ENCODE results near the gene FES. TPM values are rescaled to one million over a fixed set of nuclear protein-coding genes. Genes with fewer than 3 reads are reported as not detected.

FES gene
- total and polyA plus RNA-seq, 8 donors, result 20.8 to 65.2 (median 28.1) TPM

DNA sequence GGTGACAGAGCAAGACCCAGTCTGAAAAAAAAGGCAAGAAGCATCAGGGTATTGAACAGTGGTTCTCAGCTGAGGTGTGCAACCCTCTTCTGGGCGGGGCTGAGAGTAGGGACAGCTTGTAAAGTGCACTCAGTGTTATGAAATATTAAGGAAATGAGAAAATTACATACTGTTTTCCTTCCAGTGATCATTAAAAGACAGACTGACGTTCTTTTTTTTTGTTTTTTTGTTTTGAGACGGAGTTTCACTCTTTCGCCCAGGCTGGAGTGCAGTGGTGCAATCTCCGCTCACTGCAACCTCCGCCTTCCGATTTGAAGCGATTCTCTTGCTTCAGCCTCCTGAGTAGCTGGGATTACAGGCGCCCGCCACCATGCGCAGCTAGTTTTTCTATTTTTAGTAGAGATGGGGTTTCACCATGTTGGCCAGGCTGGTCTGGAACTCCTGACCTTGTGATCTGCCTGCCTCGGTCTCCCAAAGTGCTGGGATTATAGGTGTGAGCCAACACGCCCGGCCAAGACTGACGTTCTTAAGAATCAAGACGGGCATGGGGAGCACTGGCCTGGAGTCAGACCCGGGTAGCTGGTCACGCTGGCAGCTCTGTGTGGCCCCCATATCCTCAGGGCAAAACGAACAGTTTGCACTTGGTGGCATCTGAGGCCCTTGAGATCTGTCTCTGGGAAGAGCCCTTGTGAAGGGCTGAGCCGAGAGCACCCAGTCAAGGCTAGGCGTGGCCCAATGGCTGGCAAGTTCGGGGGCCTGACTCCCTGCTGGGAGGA is 30.2 kb downstream of the FES start:
- Histone ChIP-seq H3K4me3 (no peak overlapping the region), H3K27me3 (no peaks in the 10 kb centered on the region), H3K27ac (peak overlapping the region in 1 of 2 donors; percentile 88), H3K36me3 (peaks cover 0 to 100% of the 10 kb centered on the region in 2 donors), H3K4me1 (peaks cover 0 to 45% of the 10 kb centered on the region in 2 donors), H3K9me3 (no peaks in the 10 kb centered on the region)
- TF ChIP-seq, protein P1, sequence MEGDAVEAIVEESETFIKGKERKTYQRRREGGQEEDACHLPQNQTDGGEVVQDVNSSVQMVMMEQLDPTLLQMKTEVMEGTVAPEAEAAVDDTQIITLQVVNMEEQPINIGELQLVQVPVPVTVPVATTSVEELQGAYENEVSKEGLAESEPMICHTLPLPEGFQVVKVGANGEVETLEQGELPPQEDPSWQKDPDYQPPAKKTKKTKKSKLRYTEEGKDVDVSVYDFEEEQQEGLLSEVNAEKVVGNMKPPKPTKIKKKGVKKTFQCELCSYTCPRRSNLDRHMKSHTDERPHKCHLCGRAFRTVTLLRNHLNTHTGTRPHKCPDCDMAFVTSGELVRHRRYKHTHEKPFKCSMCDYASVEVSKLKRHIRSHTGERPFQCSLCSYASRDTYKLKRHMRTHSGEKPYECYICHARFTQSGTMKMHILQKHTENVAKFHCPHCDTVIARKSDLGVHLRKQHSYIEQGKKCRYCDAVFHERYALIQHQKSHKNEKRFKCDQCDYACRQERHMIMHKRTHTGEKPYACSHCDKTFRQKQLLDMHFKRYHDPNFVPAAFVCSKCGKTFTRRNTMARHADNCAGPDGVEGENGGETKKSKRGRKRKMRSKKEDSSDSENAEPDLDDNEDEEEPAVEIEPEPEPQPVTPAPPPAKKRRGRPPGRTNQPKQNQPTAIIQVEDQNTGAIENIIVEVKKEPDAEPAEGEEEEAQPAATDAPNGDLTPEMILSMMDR (IDR thresholded peaks at IDR 0.05), result no peak
- intact Hi-C loops (cut with DNase I), result no loop called here
- ATAC-seq (peak; percentile 11), DNase-seq (no peak)

DNA sequence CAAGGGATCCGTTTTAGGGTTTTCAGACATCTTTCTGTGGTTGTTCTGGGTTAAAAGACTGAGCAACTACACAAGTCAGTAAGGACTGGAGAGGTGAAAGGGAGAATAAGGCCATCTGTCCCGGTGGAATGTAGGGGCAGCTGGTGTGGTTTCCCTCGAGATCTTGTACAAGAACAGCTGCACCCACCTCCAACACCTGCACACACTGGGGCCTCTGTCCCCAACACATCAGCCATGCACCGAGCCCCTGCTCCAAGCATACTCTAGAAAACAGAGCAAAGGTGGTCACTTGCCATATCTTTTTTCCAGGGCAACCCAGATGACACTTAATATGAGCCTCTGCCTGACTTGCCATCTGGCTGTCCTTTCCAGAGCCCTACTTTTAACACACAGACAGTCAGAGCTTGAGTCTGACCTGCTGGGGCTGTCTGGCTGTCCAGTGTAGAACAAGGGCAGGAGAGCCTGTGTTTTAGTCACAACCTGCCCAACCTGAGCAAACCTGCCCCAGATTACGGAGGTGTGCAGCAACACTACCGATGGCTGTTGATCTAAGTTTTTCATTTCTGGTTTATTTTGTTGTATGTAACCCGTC is 31.0 kb downstream of the FES start:
- ATAC-seq, result no peak
- Histone ChIP-seq H3K9me3 (no peaks in the 10 kb centered on the region), H3K4me3 (no peak overlapping the region), H3K4me1 (peaks cover 0 to 45% of the 10 kb centered on the region in 2 donors), H3K36me3 (peaks cover 0 to 100% of the 10 kb centered on the region in 2 donors), H3K27me3 (no peaks in the 10 kb centered on the region), H3K27ac (peak overlapping the region; percentile 33 to 88)
- intact Hi-C loops (cut with DNase I), result no loop called here
- no peak for DNase-seq
- TF ChIP-seq, protein P1 (IDR thresholded peaks at IDR 0.05), result no peak

DNA sequence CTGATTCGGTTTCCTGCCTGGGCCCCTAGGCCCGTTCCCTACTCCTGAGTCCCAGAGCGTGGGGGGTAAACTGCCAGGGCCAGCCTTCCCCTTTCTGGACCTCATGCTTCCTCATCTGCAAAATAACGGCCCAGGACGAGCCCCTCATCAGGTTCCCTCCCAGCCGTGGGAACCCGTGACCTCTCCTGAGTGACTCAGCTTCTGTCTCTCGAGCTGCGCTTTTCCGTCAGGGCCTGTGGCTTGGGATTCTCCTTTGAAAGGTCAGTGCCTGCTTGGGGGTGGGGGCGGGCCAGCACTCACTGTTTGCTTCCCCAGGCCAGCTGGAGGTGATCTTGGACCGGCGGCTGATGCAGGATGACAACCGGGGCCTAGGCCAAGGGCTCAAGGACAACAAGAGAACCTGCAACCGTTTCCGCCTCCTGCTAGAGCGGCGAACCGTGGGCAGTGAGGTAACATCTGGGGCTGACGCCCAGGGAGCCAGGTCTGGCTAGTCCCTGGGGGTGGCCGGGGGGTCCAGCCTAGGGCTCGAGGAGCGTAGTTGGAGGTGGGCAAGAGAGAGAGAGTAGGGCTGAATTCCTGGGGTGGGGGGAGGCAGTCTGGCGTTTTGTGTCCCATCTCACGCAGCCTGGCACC is 31.6 kb downstream of the FES start:
- TF ChIP-seq, protein P1 (IDR thresholded peaks at IDR 0.05), result no peak
- ATAC-seq (peak; percentile 72), DNase-seq (peak in 2 of 4 donors; percentile 90 to 92)
- Histone ChIP-seq H3K4me3 (peak overlapping the region in 1 of 2 donors; percentile 38), H3K27ac (peak overlapping the region in 1 of 2 donors; percentile 88), H3K4me1 (peaks cover 0 to 45% of the 10 kb centered on the region in 2 donors), H3K27me3 (no peaks in the 10 kb centered on the region), H3K9me3 (no peaks in the 10 kb centered on the region), H3K36me3 (peaks cover 0 to 100% of the 10 kb centered on the region in 2 donors)
- intact Hi-C loops (cut with DNase I), result no loop called here

DNA sequence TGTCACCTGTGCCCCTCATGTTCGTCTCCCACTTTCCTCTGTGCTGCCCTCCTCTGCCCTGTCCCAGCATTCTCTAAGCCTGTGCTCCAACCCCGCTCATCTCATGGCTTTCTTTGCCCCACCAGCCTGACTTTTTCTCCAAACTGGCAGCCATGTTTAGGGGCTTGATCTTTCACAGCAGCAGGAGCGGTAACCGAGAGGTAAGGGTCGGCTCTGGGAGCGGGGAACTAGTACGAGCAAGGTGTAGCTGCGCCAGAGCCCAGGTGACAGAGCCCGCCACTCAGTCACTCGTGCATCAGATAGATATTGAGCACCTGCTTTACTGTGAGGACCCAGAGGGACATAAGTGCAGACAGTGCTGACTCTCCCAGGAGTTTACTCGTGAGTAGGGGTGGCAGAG is 32.2 kb downstream of the FES start:
- Histone ChIP-seq H3K27ac (peak overlapping the region in 1 of 2 donors; percentile 88), H3K4me1 (peaks cover 0 to 45% of the 10 kb centered on the region in 2 donors), H3K4me3 (peak overlapping the region in 1 of 2 donors; percentile 38), H3K27me3 (no peaks in the 10 kb centered on the region), H3K36me3 (peaks cover 0 to 100% of the 10 kb centered on the region in 2 donors), H3K9me3 (no peaks in the 10 kb centered on the region)
- DNase-seq (no peak), ATAC-seq (no peak)
- TF ChIP-seq, protein P1 (IDR thresholded peaks at IDR 0.05), result no peak
- intact Hi-C loops (cut with DNase I), result no loop called here

DNA sequence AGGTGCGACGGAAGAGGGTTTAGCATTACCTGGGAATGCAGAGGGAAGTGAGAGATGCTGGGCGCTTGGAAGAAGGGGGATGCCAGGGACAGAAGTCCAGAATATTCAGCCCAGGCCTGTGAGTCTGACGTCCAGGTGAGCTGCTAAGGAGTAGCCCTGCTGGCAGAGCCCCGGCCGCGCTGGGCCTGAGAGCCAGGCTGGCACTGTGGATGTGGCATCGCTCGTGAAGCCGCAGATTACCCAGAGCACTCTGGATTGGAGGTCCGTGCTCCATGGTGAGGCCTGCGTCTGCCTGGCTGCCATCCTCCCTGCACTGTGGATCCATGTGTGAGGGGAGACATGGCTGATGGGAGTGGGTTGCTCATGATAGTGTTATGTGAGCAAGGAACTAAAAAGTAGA is 33.3 kb downstream of the FES start:
- Histone ChIP-seq H3K27ac (no peak overlapping the region), H3K4me3 (no peak overlapping the region), H3K9me3 (no peaks in the 10 kb centered on the region), H3K36me3 (peaks cover 0 to 100% of the 10 kb centered on the region in 2 donors), H3K4me1 (peaks cover 0 to 40% of the 10 kb centered on the region in 2 donors), H3K27me3 (no peaks in the 10 kb centered on the region)
- TF ChIP-seq, protein P1 (IDR thresholded peaks at IDR 0.05), result no peak
- intact Hi-C loops (cut with DNase I), result no loop called here
- no peak for DNase-seq
- ATAC-seq, result no peak
